HepG2 (cell line): ENCODE results near the gene CADPS2.

Source experiments
- CHD4 ChIP-seq: fragments of 200-600 bp; sonication (generic); IDR thresholded peaks from 2 replicates; pipeline ENCODE4 v1.7.0; 2017; ENCODE audit warnings: mild to moderate bottlenecking, low read length, borderline replicate concordance
- EZH2 ChIP-seq: conservative IDR thresholded peaks from 2 replicates; pipeline ENCODE4 v1.6.1; 2012; ENCODE audit warnings: mild to moderate bottlenecking, low read depth, low read length, moderate library complexity
- NR2C2 ChIP-seq: sonication (generic); formaldehyde crosslinking; IDR thresholded peaks from 2 replicates; pipeline ENCODE4 v1.4.0; 2020; ENCODE audit warnings: missing genetic modification reagents, mild to moderate bottlenecking, moderate library complexity, borderline replicate concordance
- POLR2AphosphoS2 ChIP-seq: IDR thresholded peaks from 2 replicates; pipeline ENCODE4 v1.6.1; 2011; ENCODE audit warnings: low read depth, low read length, improper control_type of control experiment
- SMC3 ChIP-seq: IDR thresholded peaks from 2 replicates; pipeline ENCODE4 v1.6.1; 2011; ENCODE audit warnings: low read length, improper control_type of control experiment
- YY1 ChIP-seq: IDR thresholded peaks from 2 replicates; pipeline ENCODE4 v1.6.1; 2011; ENCODE audit warnings: low read length, low read depth, moderate library complexity, mild to moderate bottlenecking; ENCODE audit not compliant: insufficient read depth, insufficient replicate concordance
- ZBTB21 ChIP-seq: sonication (generic); formaldehyde crosslinking; IDR thresholded peaks from 2 replicates; pipeline ENCODE4 v1.4.0; 2020; ENCODE audit warnings: missing genetic modification reagents
- ZSCAN9 ChIP-seq: IDR thresholded peaks from 2 replicates; pipeline ENCODE4 v1.6.1; 2016; ENCODE audit warnings: borderline replicate concordance

GRCh38 chr7:122578350-122578749 lies 307.9 kb downstream of the CADPS2 start:
- TF ChIP-seq EZH2 = no peak
- TF ChIP-seq SMC3 = no peak
- no peak for TF ChIP-seq POLR2AphosphoS2
- TF ChIP-seq CHD4 = no peak
- no peak for TF ChIP-seq NR2C2
- no peak for TF ChIP-seq ZBTB21
- TF ChIP-seq ZSCAN9 = no peak
- TF ChIP-seq YY1 = no peak
